Upper lobe of left lung (tissue), 4 donors: ENCODE measurements around the gene BOD1.

Source experiments
- CTCF ChIP-seq, 6 experiments: fragments of 450-650 bp in 4 of 6; fragments of 200-600 bp in 2 of 6; sonication (generic) in 2 of 6; IDR thresholded peaks; one replicate each; pipeline ENCODE4 v1.5.1; 2016 to 2019; ENCODE audit warnings: antibody characterized with exemption in 6 of 6
- POLR2A ChIP-seq, 4 donors: fragments of 450-650 bp; IDR thresholded peaks; one replicate each; pipeline ENCODE4 v1.5.1; 2016 to 2017; ENCODE audit warnings: antibody characterized with exemption in 4 of 4, mild to moderate bottlenecking in 2 of 4

- TF ChIP-seq POLR2A (IDR thresholded peaks at IDR 0.05) (no peak), CTCF (IDR thresholded peaks at IDR 0.05) (peak; percentile 90 to 98 (median 93))
These were observed 43.1 kb downstream of the BOD1 start for GRCh38 chr5:173573126-173573960.
